RWPE1 (cell line): ENCODE data around the gene DAGLB.

Experiments used
- CTCF ChIA-PET: fragments of 350-600 bp; sonication (Branson Sonifier 250); formaldehyde crosslinking; extraction: SDS; loops from one replicate; lab custom pipeline; 2021; lab: Yijun Ruan, JAX
- POLR2A ChIA-PET: fragments of 400-600 bp; formaldehyde crosslinking; extraction: SDS; loops from one replicate; lab custom pipeline; 2020; ENCODE audit warnings: antibody characterized with exemption; ENCODE audit not compliant: low non-redundant PET; lab: Yijun Ruan, JAX
- DNase-seq: peaks from one replicate; pipeline ENCODE4 v3.0.0; 2012; ENCODE audit warnings: low spot score
- H3K27ac ChIP-seq: fragments of 450-650 bp; 2 replicates; pipeline ENCODE4 v1.5.1; 2017
- CTCF ChIP-seq: fragments of 450-650 bp; conservative IDR thresholded peaks from 2 replicates; pipeline ENCODE4 v1.5.1; 2017; ENCODE audit warnings: low read depth, mild to moderate bottlenecking

Gene DAGLB

GRCh38 chr7:6447581-6448199, at the start of gene DAGLB:
Gene DAGLB, minus strand, starts transcription at chr7:6447954. Its CDS starts 112 bp downstream, at chr7:6447842.
- ChIA-PET CTCF (interaction anchor here (0.7 kb wide), 1 partner anchor 284 kb away, joined by 3 read pairs; no protein-coding TSS in a partner anchor), POLR2A (interaction anchor here (0.5 to 0.7 kb wide), 3 partner anchors 14 to 282 kb away, joined by 3 to 10 read pairs (median 3); no protein-coding TSS in a partner anchor)
- TF ChIP-seq CTCF, result no peak
- H3K27ac ChIP-seq, result peak within 1 kb of the TSS; percentile 96
- peak; percentile 98 for DNase-seq

GRCh38 chr7:6497637-6497905, 49.8 kb upstream of the DAGLB start:
- no peak for DNase-seq
- POLR2A ChIA-PET, result no interaction called here
- TF ChIP-seq CTCF, result no peak
- CTCF ChIA-PET, result no interaction called here
- no peak overlapping the region for H3K27ac ChIP-seq

GRCh38 chr7:6496842-6497636, 49.3 kb upstream of the DAGLB start:
- CTCF ChIA-PET, result no interaction called here
- POLR2A ChIA-PET, result no interaction called here

GRCh38 chr7:6495597-6496262, 48.0 kb upstream of the DAGLB start:
- DNase-seq, result no peak
- no peak for TF ChIP-seq CTCF
- H3K27ac ChIP-seq, result no peak overlapping the region
- POLR2A ChIA-PET, result no interaction called here
- CTCF ChIA-PET, result interaction anchor here (0.6 kb wide), 1 partner anchor 20 kb away, joined by 5 read pairs; no protein-coding TSS in a partner anchor

More at GRCh38 chr7:6496842-6497636, 49.3 kb upstream of the DAGLB start:
- H3K27ac ChIP-seq, result no peak overlapping the region
- peak; percentile 44 for DNase-seq
- no peak for TF ChIP-seq CTCF

- H3K27ac ChIP-seq, result no peak overlapping the region
- no peak for DNase-seq
- no peak for TF ChIP-seq CTCF
- ChIA-PET POLR2A (no interaction called here), CTCF (interaction anchor here (0.6 kb wide), 1 partner anchor 64 kb away, joined by 4 read pairs; no protein-coding TSS in a partner anchor)
These were observed 46.6 kb upstream of the DAGLB start for GRCh38 chr7:6494365-6494764.

- no peak overlapping the region for H3K27ac ChIP-seq
- CTCF ChIA-PET, result no interaction called here
- no peak for DNase-seq
- TF ChIP-seq CTCF, result no peak
- POLR2A ChIA-PET, result no interaction called here
These were observed 43.4 kb upstream of the DAGLB start for GRCh38 chr7:6491194-6491593.
